ENCODE data around the gene KDM4C. TPM values are rescaled to one million over a fixed set of nuclear protein-coding genes. Genes with fewer than 3 reads are reported as not detected.
A peak's percentile ranks its signal among the peaks of the same experiment; 100 is the strongest.

KDM4C gene
- total and polyA plus RNA-seq, 2 of the 13 experiments (the other 11 are each of a cell fraction or from before 2014, with no cell fraction given), result 19.4 to 23.6 TPM

DNA sequence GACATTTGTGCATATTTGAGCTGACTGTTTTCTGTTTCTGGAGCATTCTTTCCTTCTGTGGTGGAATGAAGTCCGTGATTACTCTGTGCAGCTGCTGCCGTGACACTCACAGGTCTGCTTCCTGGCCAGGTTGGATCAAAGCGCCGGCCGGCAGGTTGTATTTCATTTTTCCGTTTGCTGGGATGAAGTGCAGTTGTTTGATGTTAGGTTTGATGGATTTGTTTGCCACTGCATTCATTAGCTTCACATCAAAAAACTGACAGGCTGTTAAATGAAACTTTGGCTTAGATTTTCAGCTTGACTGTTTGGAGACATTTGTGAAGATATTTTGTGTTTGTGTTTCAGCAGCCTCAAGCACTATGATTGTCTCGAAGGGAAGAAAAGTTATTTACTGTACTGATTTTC, 140.1 kb downstream of the KDM4C start (continued):
- TF ChIP-seq, protein P1, sequence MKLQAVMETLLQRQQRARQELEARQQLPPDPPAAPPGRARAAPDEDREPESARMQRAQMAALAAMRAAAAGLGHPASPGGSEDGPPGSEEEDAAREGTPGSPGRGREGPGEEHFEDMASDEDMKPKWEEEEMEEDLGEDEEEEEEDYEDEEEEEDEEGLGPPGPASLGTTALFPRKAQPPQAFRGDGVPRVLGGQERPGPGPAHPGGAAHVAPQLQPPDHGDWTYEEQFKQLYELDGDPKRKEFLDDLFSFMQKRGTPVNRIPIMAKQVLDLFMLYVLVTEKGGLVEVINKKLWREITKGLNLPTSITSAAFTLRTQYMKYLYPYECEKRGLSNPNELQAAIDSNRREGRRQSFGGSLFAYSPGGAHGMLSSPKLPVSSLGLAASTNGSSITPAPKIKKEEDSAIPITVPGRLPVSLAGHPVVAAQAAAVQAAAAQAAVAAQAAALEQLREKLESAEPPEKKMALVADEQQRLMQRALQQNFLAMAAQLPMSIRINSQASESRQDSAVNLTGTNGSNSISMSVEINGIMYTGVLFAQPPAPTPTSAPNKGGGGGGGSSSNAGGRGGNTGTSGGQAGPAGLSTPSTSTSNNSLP (IDR thresholded peaks at IDR 0.05; ENCODE audit: low read depth, low read length), result peak; percentile 96
- TF ChIP-seq, protein P2, sequence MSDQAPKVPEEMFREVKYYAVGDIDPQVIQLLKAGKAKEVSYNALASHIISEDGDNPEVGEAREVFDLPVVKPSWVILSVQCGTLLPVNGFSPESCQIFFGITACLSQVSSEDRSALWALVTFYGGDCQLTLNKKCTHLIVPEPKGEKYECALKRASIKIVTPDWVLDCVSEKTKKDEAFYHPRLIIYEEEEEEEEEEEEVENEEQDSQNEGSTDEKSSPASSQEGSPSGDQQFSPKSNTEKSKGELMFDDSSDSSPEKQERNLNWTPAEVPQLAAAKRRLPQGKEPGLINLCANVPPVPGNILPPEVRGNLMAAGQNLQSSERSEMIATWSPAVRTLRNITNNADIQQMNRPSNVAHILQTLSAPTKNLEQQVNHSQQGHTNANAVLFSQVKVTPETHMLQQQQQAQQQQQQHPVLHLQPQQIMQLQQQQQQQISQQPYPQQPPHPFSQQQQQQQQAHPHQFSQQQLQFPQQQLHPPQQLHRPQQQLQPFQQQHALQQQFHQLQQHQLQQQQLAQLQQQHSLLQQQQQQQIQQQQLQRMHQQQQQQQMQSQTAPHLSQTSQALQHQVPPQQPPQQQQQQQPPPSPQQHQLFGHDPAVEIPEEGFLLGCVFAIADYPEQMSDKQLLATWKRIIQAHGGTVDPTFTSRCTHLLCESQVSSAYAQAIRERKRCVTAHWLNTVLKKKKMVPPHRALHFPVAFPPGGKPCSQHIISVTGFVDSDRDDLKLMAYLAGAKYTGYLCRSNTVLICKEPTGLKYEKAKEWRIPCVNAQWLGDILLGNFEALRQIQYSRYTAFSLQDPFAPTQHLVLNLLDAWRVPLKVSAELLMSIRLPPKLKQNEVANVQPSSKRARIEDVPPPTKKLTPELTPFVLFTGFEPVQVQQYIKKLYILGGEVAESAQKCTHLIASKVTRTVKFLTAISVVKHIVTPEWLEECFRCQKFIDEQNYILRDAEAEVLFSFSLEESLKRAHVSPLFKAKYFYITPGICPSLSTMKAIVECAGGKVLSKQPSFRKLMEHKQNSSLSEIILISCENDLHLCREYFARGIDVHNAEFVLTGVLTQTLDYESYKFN (CRISPR knock-in tag; conservative IDR thresholded peaks at IDR 0.05), result peak; percentile 95
- TF ChIP-seq ZBTB4 (CRISPR knock-in tag; IDR thresholded peaks at IDR 0.05; ENCODE audit: borderline replicate concordance), result no peak
- no peak for TF ChIP-seq DMAP1 (CRISPR knock-in tag; IDR thresholded peaks at IDR 0.05)
- TF ChIP-seq, protein P3, sequence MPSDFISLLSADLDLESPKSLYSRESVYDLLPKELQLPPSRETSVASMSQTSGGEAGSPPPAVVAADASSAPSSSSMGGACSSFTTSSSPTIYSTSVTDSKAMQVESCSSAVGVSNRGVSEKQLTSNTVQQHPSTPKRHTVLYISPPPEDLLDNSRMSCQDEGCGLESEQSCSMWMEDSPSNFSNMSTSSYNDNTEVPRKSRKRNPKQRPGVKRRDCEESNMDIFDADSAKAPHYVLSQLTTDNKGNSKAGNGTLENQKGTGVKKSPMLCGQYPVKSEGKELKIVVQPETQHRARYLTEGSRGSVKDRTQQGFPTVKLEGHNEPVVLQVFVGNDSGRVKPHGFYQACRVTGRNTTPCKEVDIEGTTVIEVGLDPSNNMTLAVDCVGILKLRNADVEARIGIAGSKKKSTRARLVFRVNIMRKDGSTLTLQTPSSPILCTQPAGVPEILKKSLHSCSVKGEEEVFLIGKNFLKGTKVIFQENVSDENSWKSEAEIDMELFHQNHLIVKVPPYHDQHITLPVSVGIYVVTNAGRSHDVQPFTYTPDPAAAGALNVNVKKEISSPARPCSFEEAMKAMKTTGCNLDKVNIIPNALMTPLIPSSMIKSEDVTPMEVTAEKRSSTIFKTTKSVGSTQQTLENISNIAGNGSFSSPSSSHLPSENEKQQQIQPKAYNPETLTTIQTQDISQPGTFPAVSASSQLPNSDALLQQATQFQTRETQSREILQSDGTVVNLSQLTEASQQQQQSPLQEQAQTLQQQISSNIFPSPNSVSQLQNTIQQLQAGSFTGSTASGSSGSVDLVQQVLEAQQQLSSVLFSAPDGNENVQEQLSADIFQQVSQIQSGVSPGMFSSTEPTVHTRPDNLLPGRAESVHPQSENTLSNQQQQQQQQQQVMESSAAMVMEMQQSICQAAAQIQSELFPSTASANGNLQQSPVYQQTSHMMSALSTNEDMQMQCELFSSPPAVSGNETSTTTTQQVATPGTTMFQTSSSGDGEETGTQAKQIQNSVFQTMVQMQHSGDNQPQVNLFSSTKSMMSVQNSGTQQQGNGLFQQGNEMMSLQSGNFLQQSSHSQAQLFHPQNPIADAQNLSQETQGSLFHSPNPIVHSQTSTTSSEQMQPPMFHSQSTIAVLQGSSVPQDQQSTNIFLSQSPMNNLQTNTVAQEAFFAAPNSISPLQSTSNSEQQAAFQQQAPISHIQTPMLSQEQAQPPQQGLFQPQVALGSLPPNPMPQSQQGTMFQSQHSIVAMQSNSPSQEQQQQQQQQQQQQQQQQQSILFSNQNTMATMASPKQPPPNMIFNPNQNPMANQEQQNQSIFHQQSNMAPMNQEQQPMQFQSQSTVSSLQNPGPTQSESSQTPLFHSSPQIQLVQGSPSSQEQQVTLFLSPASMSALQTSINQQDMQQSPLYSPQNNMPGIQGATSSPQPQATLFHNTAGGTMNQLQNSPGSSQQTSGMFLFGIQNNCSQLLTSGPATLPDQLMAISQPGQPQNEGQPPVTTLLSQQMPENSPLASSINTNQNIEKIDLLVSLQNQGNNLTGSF (CRISPR knock-in tag; IDR thresholded peaks at IDR 0.05), result no peak
- TF ChIP-seq YY1 (IDR thresholded peaks at IDR 0.05; ENCODE audit: insufficient read depth, insufficient replicate concordance, low read depth, low read length), result no peak
- TF ChIP-seq NCOR1 (IDR thresholded peaks at IDR 0.05; ENCODE audit: borderline replicate concordance, low read length), result peak; percentile 86; the same call in 1 of the 2 replicates
- TF ChIP-seq MXI1 (IDR thresholded peaks at IDR 0.05; ENCODE audit: borderline replicate concordance, low read depth, low read length), result 0 out of 3 replicates have a peak, but pooled peaks have one; percentile 28
- no peak for TF ChIP-seq MLLT10 (CRISPR knock-in tag; IDR thresholded peaks at IDR 0.05)
- no peak for TF ChIP-seq MTF2 (CRISPR knock-in tag; IDR thresholded peaks at IDR 0.05; ENCODE audit: borderline replicate concordance)
- no peak for TF ChIP-seq JUN (CRISPR knock-in tag; IDR thresholded peaks at IDR 0.05)
- TF ChIP-seq, protein P4, sequence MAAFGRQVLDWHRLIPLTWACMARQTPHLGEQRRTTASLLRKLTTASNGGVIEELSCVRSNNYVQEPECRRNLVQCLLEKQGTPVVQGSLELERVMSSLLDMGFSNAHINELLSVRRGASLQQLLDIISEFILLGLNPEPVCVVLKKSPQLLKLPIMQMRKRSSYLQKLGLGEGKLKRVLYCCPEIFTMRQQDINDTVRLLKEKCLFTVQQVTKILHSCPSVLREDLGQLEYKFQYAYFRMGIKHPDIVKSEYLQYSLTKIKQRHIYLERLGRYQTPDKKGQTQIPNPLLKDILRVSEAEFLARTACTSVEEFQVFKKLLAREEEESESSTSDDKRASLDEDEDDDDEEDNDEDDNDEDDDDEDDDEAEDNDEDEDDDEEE (CRISPR knock-in tag; IDR thresholded peaks at IDR 0.05), result no peak
- peak; percentile 88; the same call in 1 of the 2 replicates for TF ChIP-seq ZNF614 (CRISPR knock-in tag; IDR thresholded peaks at IDR 0.05; ENCODE audit: borderline replicate concordance)
- no peak for TF ChIP-seq ZNF337 (CRISPR knock-in tag; IDR thresholded peaks at IDR 0.05; ENCODE audit: borderline replicate concordance, low read depth)
